Measurements from ENCODE around the gene FCRL6.

Gene FCRL6

GRCh38 chr1:159862031-159862430 is 59.9 kb downstream of the FCRL6 start:
- no peak for DNase-seq (ENCODE audit: low read depth in 2 of 2)

- DNase-seq (ENCODE audit: low read depth in 2 of 2), result no peak
Measured at GRCh38 chr1:159862557-159862956, 60.4 kb downstream of the FCRL6 start, which contains the start of gene VSIG8. Gene VSIG8 (minus strand): TSS chr1:159862657. CDS start chr1:159862521, 136 bp downstream.

DNA sequence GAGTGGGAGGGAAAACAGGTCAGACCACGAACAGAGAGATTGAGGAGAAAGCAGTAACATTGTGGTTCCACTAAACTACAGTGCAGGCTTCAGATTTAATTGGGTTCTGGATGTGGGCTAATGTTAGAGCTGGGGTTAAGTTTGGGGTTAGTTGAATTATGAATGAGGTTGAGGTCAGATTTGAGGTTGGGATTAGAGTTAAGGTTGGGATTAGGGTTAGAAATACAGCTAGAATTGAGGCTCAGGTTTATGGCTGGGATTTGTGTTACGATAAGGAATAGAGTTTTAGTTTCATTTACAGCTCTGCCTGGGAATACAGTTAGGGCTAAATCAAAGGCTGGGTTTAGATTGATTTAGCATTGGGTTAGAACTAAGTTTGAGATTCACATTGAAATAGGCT is 62.1 kb downstream of the FCRL6 start:
- DNase-seq (ENCODE audit: low read depth in 2 of 2), result no peak
